ENCODE measurements around the gene SECTM1. TPM values are rescaled to one million over a fixed set of nuclear protein-coding genes. Genes with fewer than 3 reads are reported as not detected.
A peak's percentile ranks its signal among the peaks of the same experiment; 100 is the strongest.

Gene SECTM1
- total and polyA plus RNA-seq, 9 of the 15 experiments (the other 6 are each of a cell fraction or from before 2014, with no cell fraction given), result 0.11 to 0.46 (median 0.18) TPM; not detected in 6

DNA sequence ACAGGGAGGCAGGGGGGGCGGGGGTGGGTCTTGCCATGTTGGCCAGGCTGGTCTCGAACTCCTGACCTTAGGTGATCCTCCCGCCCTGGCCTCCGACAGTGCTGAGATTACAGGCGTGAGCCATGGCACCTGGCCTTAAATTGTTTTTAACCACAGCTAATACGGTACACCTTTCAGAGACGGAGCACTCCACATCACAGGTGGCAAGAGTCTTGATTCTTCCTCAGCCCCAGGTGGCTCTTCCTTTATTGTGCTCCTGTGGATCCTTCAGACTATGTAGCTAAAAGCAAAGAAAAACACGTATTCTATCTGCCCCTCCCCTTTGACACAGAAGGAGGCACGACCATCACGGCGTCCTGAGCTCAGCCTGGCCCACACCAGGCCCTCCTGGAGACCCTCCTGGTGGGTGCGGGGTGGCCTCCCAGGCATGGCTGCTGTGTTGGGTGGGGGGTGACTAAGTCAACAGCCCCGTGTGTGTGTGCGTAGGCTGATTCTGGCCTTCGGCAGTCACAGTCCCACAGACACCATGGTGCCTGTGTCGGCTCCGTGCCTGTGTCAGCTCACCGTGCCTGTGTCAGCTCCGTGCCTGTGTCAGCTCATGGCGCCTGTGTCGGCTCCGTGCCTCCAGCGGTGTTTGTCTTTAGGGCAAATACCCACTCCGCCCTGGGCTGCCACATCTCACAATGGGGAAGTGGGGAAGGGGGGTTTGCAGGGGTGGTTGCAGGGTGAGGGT lies 10.8 kb upstream of the SECTM1 start (continued):
- no peak for TF ChIP-seq ZBTB11 (CRISPR knock-in tag; IDR thresholded peaks at IDR 0.05)
- TF ChIP-seq RHOXF2B (CRISPR knock-in tag; conservative IDR thresholded peaks at IDR 0.05), result no peak
- 0 out of 2 replicates have a peak, but pooled peaks have one; percentile 36 for TF ChIP-seq OTX1 (CRISPR knock-in tag; IDR thresholded peaks at IDR 0.05)
- no peak for TF ChIP-seq ZNF277 (CRISPR knock-in tag; IDR thresholded peaks at IDR 0.05; ENCODE audit: borderline replicate concordance)
- no peak for TF ChIP-seq BRF1 (IDR thresholded peaks at IDR 0.05; ENCODE audit: borderline replicate concordance, extremely low read depth, insufficient read length)
- TF ChIP-seq, protein P1, sequence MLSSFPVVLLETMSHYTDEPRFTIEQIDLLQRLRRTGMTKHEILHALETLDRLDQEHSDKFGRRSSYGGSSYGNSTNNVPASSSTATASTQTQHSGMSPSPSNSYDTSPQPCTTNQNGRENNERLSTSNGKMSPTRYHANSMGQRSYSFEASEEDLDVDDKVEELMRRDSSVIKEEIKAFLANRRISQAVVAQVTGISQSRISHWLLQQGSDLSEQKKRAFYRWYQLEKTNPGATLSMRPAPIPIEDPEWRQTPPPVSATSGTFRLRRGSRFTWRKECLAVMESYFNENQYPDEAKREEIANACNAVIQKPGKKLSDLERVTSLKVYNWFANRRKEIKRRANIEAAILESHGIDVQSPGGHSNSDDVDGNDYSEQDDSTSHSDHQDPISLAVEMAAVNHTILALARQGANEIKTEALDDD (IDR thresholded peaks at IDR 0.05), result no peak
- no peak for TF ChIP-seq ZFP1 (CRISPR knock-in tag; IDR thresholded peaks at IDR 0.05)
- TF ChIP-seq ZBTB40 (IDR thresholded peaks at IDR 0.05), result 0 out of 2 replicates have a peak, but pooled peaks have one; percentile 33
- TF ChIP-seq ZBTB40 (CRISPR knock-in tag; IDR thresholded peaks at IDR 0.05), result no peak
- peak; percentile 86 for TF ChIP-seq ZBTB17 (CRISPR knock-in tag; IDR thresholded peaks at IDR 0.05)
- TF ChIP-seq ZC3H11A (IDR thresholded peaks at IDR 0.05; ENCODE audit: low read depth, low read length), result no peak
